Ishikawa (cell line): ENCODE results near the gene TRAPPC12.
A peak's percentile ranks its signal among the peaks of the same experiment; 100 is the strongest.

Experiments
- CEBPB ChIP-seq: IDR thresholded peaks from 2 replicates; pipeline ENCODE4 v1.6.1; 2012
- CREB1 ChIP-seq: IDR thresholded peaks from 2 replicates; pipeline ENCODE4 v1.6.1; 2012; ENCODE audit warnings: low read depth
- EGR1 ChIP-seq: IDR thresholded peaks from 2 replicates; pipeline ENCODE4 v1.6.1; 2012
- EP300 ChIP-seq: IDR thresholded peaks from 2 replicates; pipeline ENCODE4 v1.6.1; 2012; ENCODE audit warnings: borderline replicate concordance
- FOXM1 ChIP-seq: IDR thresholded peaks from 2 replicates; pipeline ENCODE4 v1.6.1; 2012; ENCODE audit warnings: low read depth, borderline replicate concordance
- MAX ChIP-seq: IDR thresholded peaks from 2 replicates; pipeline ENCODE4 v1.6.1; 2012
- NFIC ChIP-seq: IDR thresholded peaks from 2 replicates; pipeline ENCODE4 v1.6.1; 2012
- RAD21 ChIP-seq: IDR thresholded peaks from 2 replicates; pipeline ENCODE4 v1.6.1; 2012; ENCODE audit warnings: low read depth
- REST ChIP-seq: IDR thresholded peaks from 2 replicates; pipeline ENCODE4 v1.6.1; 2012; ENCODE audit warnings: low read depth, mild to moderate bottlenecking
- TAF1 ChIP-seq: IDR thresholded peaks from 2 replicates; pipeline ENCODE4 v1.6.1; 2012; ENCODE audit warnings: low read depth, mild to moderate bottlenecking
- TCF12 ChIP-seq: IDR thresholded peaks from 2 replicates; pipeline ENCODE4 v1.6.1; 2012; ENCODE audit warnings: low read depth
- TEAD4 ChIP-seq: IDR thresholded peaks from 2 replicates; pipeline ENCODE4 v1.6.1; 2012
- USF1 ChIP-seq: IDR thresholded peaks from 2 replicates; pipeline ENCODE4 v1.6.1; 2012
- YY1 ChIP-seq: IDR thresholded peaks from 2 replicates; pipeline ENCODE4 v1.6.1; 2012; ENCODE audit warnings: low read depth
- ZBTB7A ChIP-seq: IDR thresholded peaks from 2 replicates; pipeline ENCODE4 v1.6.1; 2012; ENCODE audit warnings: low read depth

Gene TRAPPC12

DNA sequence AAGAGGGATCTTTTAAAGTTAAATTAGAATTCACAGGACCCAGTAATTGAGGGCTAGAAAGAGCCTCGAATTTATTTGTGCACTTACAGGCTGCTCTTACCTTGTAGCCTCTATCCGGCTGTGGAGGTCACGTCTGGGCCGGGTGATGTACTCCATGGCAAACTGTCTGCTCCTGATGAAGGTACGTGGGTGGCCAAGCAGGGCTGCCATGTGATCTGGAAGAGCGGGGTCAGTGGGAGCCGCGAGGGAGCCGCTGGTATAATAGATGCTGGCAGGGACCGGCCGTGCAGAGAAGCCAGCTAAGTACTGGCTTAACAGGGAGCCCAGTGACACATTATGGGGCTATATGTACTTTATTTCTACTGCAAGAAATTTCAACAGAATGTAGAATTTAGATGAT, 80.7 kb downstream of the TRAPPC12 start:
- TF ChIP-seq NFIC, result no peak
- no peak for TF ChIP-seq EGR1
- TF ChIP-seq TAF1, result no peak
- TF ChIP-seq CEBPB, result no peak
- TF ChIP-seq EP300, result no peak
- TF ChIP-seq TCF12, result no peak
- TF ChIP-seq RAD21, result no peak
- no peak for TF ChIP-seq CREB1
- TF ChIP-seq YY1, result no peak
- no peak for TF ChIP-seq ZBTB7A

GRCh38 chr2:3460831-3461800, 81.6 kb downstream of the TRAPPC12 start:
- TF ChIP-seq TAF1 (no peak), RAD21 (no peak), MAX (no peak)

- TF ChIP-seq RAD21 (peak; percentile 37; the same call in 1 of the 2 replicates), CEBPB (peak; percentile 37; the same call in 1 of the 2 replicates), MAX (no peak)
Observed at GRCh38 chr2:3461801-3462492, 82.5 kb downstream of the TRAPPC12 start.

DNA sequence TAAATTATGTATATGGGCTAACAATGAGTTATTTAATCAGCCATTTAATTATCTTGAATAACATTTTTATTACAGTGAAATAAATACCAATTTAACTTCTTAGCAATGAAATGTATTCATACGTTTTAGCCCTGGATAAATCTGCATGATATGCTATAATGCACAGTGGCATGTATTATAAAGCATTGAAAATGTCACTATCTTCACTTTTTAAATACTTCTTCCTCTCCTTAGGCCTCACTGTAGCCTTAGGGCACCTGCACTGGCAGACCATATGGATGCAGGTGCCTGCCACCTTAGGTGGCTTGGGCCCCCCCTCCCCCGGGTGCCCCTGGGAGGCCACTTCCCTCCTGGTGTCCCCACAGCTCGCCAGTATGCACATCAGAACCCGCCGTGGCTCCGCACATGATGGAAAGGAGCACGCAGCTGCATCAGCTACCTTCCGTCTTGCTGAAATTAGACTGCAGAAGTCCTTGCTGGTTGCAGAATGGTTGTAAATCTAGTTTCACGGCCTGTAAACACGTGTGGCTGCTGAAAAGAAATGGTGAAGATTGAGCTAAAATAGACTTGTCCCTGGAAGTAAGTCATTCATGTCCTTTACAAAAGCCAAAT, 83.1 kb downstream of the TRAPPC12 start:
- TF ChIP-seq NFIC (no peak), CREB1 (no peak), TEAD4 (no peak), YY1 (no peak), ZBTB7A (no peak), USF1 (no peak), TAF1 (no peak), REST (no peak), CEBPB (no peak), TCF12 (no peak), MAX (no peak), EGR1 (no peak), EP300 (no peak), FOXM1 (no peak), RAD21 (no peak)

DNA sequence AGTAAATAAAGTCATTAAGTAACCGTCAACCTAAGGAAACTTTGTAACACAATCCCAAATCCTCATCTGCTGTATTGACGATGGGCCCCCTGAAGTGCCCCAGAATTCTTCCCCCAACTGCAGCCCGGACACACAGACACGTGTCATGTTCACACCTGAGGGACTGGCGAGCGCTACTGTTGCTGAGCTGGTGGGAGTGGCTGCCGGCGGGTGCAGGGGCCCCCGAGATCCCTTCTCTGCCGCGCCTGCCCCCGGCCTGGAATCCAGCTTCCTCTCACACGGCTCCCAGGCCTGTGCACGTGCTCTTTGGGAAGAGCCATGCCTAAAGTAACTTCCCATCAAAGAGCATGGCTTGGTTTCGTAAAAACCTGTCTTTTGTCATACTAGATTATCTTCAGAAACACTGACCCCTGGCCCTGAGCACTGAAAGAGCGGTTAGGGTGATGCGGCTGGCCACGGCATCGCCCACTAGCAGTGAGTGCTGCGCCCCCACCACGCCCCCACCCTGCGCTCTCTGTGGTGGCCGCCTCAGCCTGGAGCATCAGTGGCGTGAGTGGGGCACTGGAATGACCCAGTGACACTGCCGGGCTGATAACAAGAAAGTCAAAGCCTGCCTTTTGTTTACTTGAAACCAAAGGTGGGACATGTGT, 83.8 kb downstream of the TRAPPC12 start:
- TF ChIP-seq USF1, result no peak
- no peak for TF ChIP-seq TCF12
- no peak for TF ChIP-seq REST
- no peak for TF ChIP-seq FOXM1
- TF ChIP-seq CREB1, result no peak
- no peak for TF ChIP-seq TAF1
- no peak for TF ChIP-seq EGR1
- no peak for TF ChIP-seq YY1
- no peak for TF ChIP-seq TEAD4
- TF ChIP-seq RAD21, result no peak
- TF ChIP-seq NFIC, result no peak
